ENCODE data around the gene OGA. TPM values are rescaled to one million over a fixed set of nuclear protein-coding genes. Genes with fewer than 3 reads are reported as not detected.
A peak's percentile ranks its signal among the peaks of the same experiment; 100 is the strongest.

The OGA gene
- 47.8 and 49.9 TPM in 2 replicates for total RNA-seq

- DNase-seq (ENCODE audit: low read depth in 2 of 2), result peak; percentile 100
These were observed at the start of gene OGA for GRCh38 chr10:101818119-101818871. OGA (minus strand) TSS chr10:101818444; CDS start chr10:101818022, 422 bp downstream.

DNA sequence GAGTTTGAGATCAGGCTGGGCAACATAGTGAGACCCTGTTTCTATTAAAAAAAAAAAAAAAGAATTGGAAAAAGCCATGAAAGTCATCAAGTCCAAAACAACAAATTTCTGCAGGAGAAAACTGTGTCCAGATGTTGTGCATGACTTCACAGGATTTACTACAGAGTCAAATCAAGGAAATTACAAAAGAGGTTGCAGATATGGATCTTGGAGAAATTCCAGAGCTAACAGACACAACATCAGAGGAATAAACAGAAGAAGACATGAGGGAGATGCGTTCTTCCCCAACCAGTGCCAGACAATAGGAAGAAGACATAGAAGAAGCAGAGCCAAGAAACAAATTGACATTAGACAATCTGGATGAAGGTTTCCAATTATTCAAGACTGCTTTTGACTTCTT lies 49.7 kb upstream of the OGA start:
- DNase-seq (ENCODE audit: low read depth in 2 of 2), result no peak

GRCh38 chr10:101859530-101859929 lies 41.3 kb upstream of the OGA start:
- DNase-seq (ENCODE audit: low read depth in 2 of 2), result no peak

GRCh38 chr10:101858723-101859500 lies 40.7 kb upstream of the OGA start:
- no peak for DNase-seq (ENCODE audit: low read depth in 2 of 2)

- DNase-seq (ENCODE audit: low read depth in 2 of 2), result no peak
These were observed 39.7 kb upstream of the OGA start for GRCh38 chr10:101857802-101858476.

DNA sequence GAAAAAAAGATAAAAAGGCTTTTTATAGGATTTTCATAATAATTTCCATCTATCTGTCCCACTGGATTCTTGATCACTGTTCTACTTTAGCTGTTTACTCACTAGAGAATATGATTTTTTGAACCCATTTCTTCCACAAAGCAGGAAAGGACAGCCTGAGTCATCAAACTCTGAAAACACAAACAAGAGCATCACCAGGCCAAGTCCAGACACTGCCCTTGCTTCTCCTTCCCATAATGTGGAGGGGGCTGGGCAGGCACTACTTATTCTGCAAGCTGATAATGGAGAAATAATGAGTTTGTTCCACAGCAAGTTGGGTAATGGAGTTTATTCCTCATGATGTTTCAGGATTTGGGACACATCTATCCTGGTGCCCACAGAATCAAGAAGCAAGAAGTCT lies 38.4 kb upstream of the OGA start:
- DNase-seq (ENCODE audit: low read depth in 2 of 2), result peak in 1 of 2 donors; percentile 72

DNA sequence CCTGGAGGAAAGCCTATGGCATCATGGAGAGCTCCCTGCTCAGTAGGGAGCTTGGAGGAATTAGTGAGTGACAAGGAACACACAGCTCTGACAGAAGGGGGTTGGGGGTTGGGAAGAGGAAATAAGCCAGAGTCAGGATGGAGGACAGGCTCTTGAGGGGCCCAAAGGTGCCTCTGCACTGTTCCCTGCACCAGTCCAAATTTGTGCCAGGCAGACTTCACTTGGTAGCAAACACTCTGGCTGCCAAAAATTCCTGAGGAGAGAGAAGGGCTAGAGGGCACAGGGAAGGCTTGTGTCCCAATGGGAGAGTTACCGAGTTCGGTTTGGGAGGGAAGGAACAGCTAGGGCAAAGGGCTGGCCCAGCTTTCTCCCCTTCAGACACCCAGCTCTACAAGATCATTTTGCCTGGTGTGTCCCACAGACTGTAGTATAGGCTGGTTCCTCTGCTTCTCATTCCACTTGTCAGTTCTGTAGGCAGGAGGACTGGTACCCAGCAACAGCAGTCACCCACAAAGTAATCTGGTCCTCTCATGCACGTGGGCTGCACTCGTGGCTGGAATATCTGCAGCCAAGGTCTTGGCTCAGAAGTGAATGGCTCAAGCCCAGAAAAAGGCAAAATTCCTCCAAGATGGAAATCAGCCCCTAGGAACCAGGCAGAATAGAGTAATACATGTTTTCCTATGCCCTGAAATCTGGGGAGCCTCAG lies 33.3 kb upstream of the OGA start:
- no peak for DNase-seq (ENCODE audit: low read depth in 2 of 2)

DNA sequence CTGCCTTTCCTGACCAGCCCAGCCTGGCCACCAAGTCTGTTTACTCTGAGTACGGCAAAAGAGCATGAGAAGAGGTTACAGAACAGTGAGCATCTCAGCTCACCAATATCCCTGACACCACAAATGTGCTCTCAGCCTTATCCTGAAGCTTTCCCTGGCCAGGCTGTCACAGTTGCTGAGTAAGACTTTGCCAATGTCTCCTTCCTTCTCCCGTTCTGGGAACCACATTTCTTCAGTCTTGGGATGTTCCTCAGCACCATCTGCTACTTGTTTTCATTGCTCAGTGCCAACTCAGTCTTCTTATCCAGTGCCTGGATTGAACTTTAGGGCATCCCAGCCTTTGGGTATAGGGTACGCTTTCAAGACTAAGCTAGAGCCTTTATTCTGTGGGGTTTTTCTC lies 32.5 kb upstream of the OGA start:
- no peak for DNase-seq (ENCODE audit: low read depth in 2 of 2)

DNA sequence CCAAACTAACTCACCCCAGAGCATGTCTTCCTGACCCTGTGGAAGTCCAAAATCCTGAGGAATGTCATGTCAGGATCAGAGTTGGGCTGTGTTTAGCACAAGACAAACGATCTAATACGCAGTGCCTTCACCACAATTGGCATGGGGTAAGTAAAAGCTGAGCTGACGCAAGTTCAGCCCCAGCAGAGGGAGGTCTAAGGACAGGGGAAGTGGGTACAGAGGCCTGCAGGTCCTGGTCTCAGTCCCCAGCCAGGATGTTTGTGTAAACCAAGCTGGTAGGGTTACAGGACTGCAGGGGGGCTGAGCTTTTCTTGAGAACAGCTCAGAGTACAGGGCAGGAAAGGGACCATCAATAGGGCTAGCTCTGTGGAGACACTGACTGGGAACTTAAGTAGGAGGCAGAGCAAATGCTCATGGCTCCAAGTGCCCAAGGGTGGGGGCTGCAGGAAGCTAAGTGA lies 30.7 kb upstream of the OGA start:
- peak in 1 of 2 donors; percentile 29 for DNase-seq (ENCODE audit: low read depth in 2 of 2)

DNA sequence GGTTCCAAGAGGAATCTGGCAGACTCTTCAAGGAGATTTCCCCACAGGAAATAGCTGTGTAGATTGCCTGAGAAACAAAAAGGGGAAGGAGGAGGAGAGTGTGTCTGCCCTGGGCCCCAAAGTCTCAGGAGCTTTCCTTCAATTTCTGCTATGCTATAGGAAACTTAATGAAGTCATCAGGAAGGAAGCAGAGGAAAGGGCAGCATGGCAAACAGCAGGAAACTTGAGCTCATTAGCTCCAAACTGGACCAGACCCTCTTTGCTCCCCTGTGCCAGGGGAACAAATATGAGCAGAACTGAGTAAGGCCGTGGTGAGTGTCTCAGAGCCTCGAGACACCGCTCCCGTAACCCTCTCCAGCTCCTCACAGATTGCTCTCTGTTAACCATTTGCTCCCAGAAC lies 30.2 kb upstream of the OGA start:
- peak in 1 of 2 donors; percentile 52 for DNase-seq (ENCODE audit: low read depth in 2 of 2)

DNA sequence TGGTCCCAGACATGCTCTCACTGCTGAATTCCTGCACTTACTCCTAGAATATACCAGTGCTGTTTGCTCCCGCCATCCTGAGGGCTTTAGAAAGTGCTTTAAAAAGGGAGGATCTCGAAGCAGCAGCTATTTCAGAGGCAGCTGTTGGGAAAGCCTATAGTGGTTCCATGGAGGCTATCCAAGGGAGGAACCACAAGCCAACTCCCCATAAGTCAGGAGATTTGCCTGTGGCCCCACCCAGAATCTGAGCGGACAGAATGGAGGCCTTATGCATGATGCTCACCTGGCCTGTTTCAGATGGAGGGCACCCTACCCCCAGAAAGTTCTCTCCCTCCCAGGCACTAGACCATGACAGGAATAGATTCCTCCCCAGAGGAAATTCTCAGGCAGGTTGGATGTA lies 27.6 kb upstream of the OGA start:
- no peak for DNase-seq (ENCODE audit: low read depth in 2 of 2)

DNA sequence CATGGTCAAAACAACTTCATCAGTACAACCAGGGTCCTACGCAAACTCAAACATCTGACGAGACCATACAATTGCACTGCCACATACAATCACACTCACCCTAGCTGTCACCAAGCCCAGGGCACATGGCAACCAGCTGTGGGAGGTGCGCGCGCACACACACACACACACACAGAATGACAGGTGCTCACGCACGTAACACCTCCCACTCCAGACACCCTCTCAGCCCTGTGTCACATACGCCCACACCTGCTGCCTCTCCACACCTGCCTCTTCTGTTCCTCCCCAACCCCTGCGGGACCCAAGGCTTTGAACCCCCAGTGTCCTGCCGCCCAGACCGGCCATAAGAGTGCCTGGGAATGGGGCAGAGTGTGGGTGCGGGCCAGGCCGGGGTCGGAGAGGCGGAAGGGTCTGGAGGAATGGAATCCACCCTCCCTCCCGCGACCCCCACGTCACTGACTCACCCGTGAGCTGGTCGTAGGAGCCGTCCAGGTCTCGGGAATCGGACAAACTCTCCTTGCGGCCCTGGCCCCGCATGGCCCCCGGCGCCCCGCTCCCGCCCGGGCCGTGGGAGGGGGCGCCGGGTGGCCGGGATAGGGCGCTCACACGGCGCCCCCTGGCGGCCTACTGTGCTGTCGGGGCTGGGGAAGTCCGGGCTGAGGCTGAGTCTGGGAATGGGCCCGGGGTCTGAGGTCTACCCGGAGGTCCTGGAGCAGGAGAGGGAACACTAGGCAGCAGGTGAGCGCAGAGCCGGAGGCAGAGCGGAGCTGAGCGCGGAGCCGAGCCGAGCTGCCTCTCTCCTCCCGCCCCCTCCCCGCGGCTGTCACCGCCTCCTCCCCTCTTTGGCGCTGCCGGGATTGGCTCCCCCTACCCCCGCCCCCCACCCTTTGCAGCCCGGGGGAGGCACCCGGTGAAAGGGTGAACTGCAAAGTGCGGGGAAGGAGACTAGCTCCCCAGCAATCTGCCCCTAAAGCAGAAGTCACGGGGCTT lies 25.1 kb upstream of the OGA start, which contains the start of gene KCNIP2:
Gene KCNIP2 (minus strand): TSS at position 769 of the 990 bp plus-strand sequence. CDS start 232 bp downstream, at position 537.
- DNase-seq (ENCODE audit: low read depth in 2 of 2), result no peak

DNA sequence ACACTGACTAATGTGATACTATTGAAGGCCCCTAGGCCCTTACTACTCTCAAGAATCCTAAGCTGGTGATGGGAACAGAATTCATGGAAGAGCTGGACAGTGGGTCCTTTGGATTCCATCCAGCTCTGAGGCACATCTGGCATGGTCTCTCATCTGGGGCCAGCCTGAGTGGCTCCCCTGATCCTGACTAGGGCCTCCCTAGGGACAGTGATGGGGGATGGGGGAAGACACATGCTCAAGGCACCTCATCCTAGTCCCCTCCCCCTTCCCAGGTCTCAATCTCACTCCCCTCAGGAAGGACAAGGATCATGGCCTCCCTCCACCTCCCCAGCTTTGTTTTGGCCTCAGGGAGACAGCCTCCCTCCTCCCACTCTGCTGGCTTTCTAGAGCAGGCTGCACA lies 23.6 kb upstream of the OGA start:
- no peak for DNase-seq (ENCODE audit: low read depth in 2 of 2)

- peak; percentile 48 to 84 for DNase-seq (ENCODE audit: low read depth in 2 of 2)
These were observed 22.7 kb upstream of the OGA start for GRCh38 chr10:101840741-101841453.

GRCh38 chr10:101840102-101840684 lies 21.9 kb upstream of the OGA start:
- DNase-seq (ENCODE audit: low read depth in 2 of 2), result no peak

DNA sequence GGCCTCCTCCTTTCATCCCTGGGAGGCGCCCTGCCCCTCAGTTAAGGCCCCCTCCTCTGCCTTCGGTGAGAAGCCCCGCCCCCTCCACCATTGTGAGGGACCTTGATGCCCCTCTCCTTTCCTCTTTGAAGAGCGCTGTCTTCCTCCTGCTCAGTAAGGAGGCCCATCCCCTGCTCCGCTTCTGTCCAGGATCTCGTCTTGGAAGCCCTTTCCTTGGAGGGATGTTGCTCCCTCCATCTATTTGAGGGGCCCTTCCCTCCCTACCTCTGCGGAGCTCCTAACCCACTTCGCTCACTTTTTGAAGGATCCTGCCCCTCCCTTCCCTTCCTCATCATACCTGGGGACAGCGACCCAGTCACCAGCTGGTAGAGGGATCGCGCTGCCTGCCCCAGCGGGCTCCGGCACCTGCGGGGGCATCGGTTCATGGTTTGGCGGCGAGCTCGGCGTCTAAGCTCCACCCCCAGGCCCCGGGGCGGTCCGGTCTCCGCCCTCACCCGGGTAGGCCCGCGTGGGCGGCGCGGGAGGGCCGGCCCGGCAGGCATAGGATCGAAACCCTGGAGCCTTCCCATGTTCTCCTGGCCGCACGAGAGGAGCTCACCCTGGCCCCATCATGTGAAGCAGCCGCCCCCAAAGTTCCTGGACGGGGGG lies 21.3 kb upstream of the OGA start:
- DNase-seq (ENCODE audit: low read depth in 2 of 2), result peak in 1 of 2 donors; percentile 35

- no peak for DNase-seq (ENCODE audit: low read depth in 2 of 2)
These were observed 20.8 kb upstream of the OGA start for GRCh38 chr10:101839002-101839401.

DNA sequence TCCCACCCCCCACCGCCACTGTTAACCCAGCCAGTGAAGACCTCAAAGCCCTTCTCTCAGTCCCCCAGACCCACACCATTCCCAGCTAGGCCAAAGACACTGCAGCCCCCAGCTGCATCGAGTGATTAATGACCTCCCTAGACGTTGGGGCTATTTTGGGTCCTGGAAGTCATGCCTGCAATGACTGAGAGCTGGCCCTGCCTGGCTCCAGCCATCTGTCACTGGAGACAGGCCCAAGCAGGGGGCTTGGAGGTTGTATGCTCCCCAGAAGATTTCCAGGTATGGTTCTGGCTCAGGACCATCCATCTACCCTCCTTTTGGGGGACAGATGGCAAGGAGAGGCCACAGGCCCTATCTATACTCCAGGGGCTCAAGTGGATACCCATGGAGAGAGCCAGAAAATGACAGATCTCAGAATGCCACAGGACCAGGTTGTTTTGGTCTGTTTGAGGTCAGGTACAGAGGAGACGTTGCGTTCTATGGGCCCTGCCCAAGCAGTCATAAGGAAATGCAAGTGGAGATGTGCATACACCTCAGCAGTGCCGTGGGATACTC lies 20.2 kb upstream of the OGA start:
- no peak for DNase-seq (ENCODE audit: low read depth in 2 of 2)

Data from dermis microvascular lymphatic vessel endothelial cell (primary cell).